ENCODE measurements around the gene CUL2. TPM values are rescaled to one million over a fixed set of nuclear protein-coding genes. Genes with fewer than 3 reads are reported as not detected.

The CUL2 gene
- total and polyA plus RNA-seq, 8 donors, result 2.3 to 31.9 (median 9.2) TPM

DNA sequence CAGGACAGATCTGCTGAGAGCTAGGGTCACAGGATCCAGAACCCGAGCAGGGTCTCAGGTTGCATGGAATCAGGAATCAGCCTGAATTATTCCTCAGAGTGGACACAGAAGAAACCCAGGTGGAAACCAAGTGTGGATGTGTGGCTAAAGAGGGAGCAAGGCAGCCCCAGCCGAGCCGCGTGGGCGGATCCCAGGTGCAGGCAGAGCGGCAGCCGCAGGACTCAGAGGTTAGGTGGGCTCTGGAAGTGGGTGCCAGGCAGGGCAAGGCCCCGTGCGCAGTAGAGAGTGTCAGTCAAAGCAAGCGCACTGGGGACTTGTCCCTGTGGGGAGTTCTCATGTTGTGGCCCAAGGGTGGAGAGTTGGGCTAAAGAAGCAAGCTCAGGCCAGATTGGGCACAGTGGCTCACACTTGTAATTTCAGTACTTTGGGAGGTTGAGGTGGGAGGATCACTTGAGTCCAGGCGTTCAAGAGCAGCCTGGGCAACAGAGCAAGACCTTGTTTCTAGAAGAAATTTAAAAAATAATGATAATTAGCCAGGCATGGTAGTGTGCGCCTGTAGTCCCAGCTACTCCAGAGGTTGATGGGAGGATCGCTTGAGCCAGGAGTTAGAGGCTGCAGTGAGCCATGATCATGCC, 125.9 kb downstream of the CUL2 start:
- 94 to 95% (median 95%) methylated on average over 13 of the region's 13 CpGs for WGBS, 5 donors
- no peak for DNase-seq
- no peak for TF ChIP-seq POLR2AphosphoS5 (IDR thresholded peaks at IDR 0.05)
- no peak for TF ChIP-seq POLR2A (IDR thresholded peaks at IDR 0.05)
- TF ChIP-seq, protein P1, sequence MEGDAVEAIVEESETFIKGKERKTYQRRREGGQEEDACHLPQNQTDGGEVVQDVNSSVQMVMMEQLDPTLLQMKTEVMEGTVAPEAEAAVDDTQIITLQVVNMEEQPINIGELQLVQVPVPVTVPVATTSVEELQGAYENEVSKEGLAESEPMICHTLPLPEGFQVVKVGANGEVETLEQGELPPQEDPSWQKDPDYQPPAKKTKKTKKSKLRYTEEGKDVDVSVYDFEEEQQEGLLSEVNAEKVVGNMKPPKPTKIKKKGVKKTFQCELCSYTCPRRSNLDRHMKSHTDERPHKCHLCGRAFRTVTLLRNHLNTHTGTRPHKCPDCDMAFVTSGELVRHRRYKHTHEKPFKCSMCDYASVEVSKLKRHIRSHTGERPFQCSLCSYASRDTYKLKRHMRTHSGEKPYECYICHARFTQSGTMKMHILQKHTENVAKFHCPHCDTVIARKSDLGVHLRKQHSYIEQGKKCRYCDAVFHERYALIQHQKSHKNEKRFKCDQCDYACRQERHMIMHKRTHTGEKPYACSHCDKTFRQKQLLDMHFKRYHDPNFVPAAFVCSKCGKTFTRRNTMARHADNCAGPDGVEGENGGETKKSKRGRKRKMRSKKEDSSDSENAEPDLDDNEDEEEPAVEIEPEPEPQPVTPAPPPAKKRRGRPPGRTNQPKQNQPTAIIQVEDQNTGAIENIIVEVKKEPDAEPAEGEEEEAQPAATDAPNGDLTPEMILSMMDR (IDR thresholded peaks at IDR 0.05), result no peak
- TF ChIP-seq EP300 (IDR thresholded peaks at IDR 0.05), result no peak

GRCh38 chr10:34962866-34963265, 127.3 kb downstream of the CUL2 start:
- TF ChIP-seq POLR2AphosphoS5 (IDR thresholded peaks at IDR 0.05), result no peak
- TF ChIP-seq, protein P1 (IDR thresholded peaks at IDR 0.05), result no peak
- no peak for TF ChIP-seq EP300 (IDR thresholded peaks at IDR 0.05)
- TF ChIP-seq POLR2A (IDR thresholded peaks at IDR 0.05), result no peak

More for the DNA sequence above, 125.9 kb downstream of the CUL2 start:
- intact Hi-C loops (cut with DNase I; ENCODE audit: low total_unique reads), result no loop called here
- Histone ChIP-seq H3K27ac (no peak overlapping the region), H3K36me3 (no peaks in the 10 kb centered on the region), H3K4me1 (peaks cover 0 to 17% (median 7%) of the 10 kb centered on the region in 4 donors), H3K4me3 (no peak overlapping the region), H3K9me3 (no peaks in the 10 kb centered on the region), H3K27me3 (no peaks in the 10 kb centered on the region)

GRCh38 chr10:34960983-34961382, 129.2 kb downstream of the CUL2 start:
- intact Hi-C loops (cut with DNase I; ENCODE audit: low total_unique reads), result no loop called here
- H3K9me3 ChIP-seq, result no peaks in the 10 kb centered on the region
- no peak overlapping the region for H3K4me3 ChIP-seq
- H3K27me3 ChIP-seq, result no peaks in the 10 kb centered on the region
- H3K4me1 ChIP-seq, result no peaks in the 10 kb centered on the region
- peak in 1 of 2 donors; percentile 34 for DNase-seq
- WGBS, 5 donors, result 59 to 78% (median 68%) methylated on average over 8 of the region's 8 CpGs
- no peak overlapping the region for H3K27ac ChIP-seq
- TF ChIP-seq, protein P1 (IDR thresholded peaks at IDR 0.05), result no peak
- no peak for TF ChIP-seq POLR2AphosphoS5 (IDR thresholded peaks at IDR 0.05)
- TF ChIP-seq EP300 (IDR thresholded peaks at IDR 0.05), result no peak
- no peaks in the 10 kb centered on the region for H3K36me3 ChIP-seq

More at GRCh38 chr10:34962866-34963265, 127.3 kb downstream of the CUL2 start:
- H3K27ac ChIP-seq, result no peak overlapping the region
- no peaks in the 10 kb centered on the region for H3K9me3 ChIP-seq
- DNase-seq, result no peak
- intact Hi-C loops (cut with DNase I; ENCODE audit: low total_unique reads), result no loop called here
- no peaks in the 10 kb centered on the region for H3K27me3 ChIP-seq
- peaks cover 0 to 16% (median 7%) of the 10 kb centered on the region in 4 donors for H3K4me1 ChIP-seq
- no peak overlapping the region for H3K4me3 ChIP-seq
- H3K36me3 ChIP-seq, result no peaks in the 10 kb centered on the region
- 73 to 88% (median 81%) methylated on average over 2 of the region's 2 CpGs for WGBS, 5 donors

DNA sequence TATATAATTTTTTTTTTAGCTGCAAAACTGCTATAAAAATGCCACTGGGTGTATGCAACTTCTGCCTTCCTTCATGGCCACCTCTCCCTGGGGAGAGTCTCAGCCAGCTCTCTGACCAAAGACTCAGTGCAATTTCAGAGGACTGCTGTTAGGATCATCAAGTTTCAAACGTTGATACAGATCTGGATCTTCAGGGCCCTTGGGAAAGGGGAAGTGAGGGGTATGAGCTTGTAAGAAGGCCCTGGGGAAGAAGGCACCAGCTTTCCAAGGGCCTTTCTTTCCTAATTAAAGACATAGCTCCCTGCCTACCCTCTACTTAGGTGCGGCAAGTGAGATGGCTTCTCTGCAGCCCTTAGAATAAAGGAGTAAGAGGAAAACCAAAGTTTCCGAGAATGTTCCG, 130.4 kb downstream of the CUL2 start:
- Histone ChIP-seq H3K27me3 (no peaks in the 10 kb centered on the region), H3K36me3 (no peaks in the 10 kb centered on the region), H3K9me3 (no peaks in the 10 kb centered on the region), H3K4me3 (no peak overlapping the region), H3K4me1 (no peaks in the 10 kb centered on the region), H3K27ac (no peak overlapping the region)
- DNase-seq, result no peak
- TF ChIP-seq EP300 (IDR thresholded peaks at IDR 0.05) (no peak), POLR2AphosphoS5 (IDR thresholded peaks at IDR 0.05) (no peak), POLR2A (IDR thresholded peaks at IDR 0.05) (no peak)
- TF ChIP-seq, protein P1 (IDR thresholded peaks at IDR 0.05), result no peak
- 60 to 77% (median 73%) methylated on average over 4 of the region's 4 CpGs for WGBS, 5 donors
- intact Hi-C loops (cut with DNase I; ENCODE audit: low total_unique reads), result no loop called here
